Fibroblast of lung (primary cell): ENCODE data around the gene WDR90.

Experiments
- EZH2 ChIP-seq: IDR thresholded peaks from 2 replicates; pipeline ENCODE4 v1.5.1; 2012; ENCODE audit warnings: low read length, control low read depth, mild to moderate bottlenecking; ENCODE audit errors: missing control alignments
- TF ChIP-seq, protein P1 (sequence below), 2 donors: IDR thresholded peaks in 1 of 2; conservative IDR thresholded peaks in 1 of 2; 1 replicate in 1 of 2; 2 replicates in 1 of 2; pipeline ENCODE4 v1.5.1; 2011 to 2012; ENCODE audit warnings: low read length in 2 of 2, control low read depth in 1 of 2, inconsistent platforms in 1 of 2, low read depth in 1 of 2, mild to moderate bottlenecking in 1 of 2

DNA sequence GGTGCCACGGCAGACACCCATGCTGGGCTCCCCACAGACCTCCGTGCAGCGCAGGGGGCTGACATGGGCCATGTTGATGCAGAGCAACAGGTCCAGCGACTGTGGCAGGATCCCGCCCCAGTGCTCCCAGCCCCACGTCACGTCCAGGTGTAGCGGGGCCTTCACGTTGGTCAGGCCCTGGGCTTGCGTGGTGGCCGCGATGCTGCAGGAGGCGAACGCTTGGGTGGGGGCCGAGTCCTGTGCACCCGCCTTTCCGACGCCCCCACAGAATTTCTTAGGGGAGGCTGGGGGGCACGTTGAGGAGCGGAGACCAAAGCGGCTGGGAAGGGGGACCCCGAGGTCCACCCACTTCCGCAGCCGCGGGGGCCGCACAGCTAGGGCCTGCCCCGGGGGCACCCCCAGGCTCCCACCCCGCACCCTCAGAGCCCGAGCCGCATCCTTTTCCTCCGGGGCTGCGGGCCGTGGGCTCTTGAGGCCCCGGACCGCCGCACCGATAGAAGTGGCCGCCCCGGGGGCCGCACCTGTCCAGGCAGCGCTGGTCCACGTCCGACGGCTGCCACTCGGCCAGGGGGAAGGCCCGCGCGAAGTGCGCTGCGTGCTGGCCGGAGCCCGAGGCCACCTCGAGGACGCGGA, 13.5 kb upstream of the WDR90 start:
- TF ChIP-seq, protein P1, sequence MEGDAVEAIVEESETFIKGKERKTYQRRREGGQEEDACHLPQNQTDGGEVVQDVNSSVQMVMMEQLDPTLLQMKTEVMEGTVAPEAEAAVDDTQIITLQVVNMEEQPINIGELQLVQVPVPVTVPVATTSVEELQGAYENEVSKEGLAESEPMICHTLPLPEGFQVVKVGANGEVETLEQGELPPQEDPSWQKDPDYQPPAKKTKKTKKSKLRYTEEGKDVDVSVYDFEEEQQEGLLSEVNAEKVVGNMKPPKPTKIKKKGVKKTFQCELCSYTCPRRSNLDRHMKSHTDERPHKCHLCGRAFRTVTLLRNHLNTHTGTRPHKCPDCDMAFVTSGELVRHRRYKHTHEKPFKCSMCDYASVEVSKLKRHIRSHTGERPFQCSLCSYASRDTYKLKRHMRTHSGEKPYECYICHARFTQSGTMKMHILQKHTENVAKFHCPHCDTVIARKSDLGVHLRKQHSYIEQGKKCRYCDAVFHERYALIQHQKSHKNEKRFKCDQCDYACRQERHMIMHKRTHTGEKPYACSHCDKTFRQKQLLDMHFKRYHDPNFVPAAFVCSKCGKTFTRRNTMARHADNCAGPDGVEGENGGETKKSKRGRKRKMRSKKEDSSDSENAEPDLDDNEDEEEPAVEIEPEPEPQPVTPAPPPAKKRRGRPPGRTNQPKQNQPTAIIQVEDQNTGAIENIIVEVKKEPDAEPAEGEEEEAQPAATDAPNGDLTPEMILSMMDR (conservative IDR thresholded peaks at IDR 0.05 in 1 of 2, IDR thresholded peaks at IDR 0.05 in 1 of 2; ENCODE audit: low read depth in 1 of 2, low read length in 2 of 2) = no peak
- no peak for TF ChIP-seq EZH2
